Posterior vena cava (tissue), 2 donors: ENCODE measurements around the gene CENPF. TPM values are rescaled to one million over a fixed set of nuclear protein-coding genes. Genes with fewer than 3 reads are reported as not detected.
"Not testable (repeated sequence)": the region's sequence is repeated elsewhere in the genome, so short reads cannot be mapped to it uniquely, and the experiment has no call there.

Source experiments
- DNase-seq: peaks from one replicate; pipeline ENCODE4 v3.0.0-alpha.2; 2020; ENCODE audit warnings: low spot score
- intact Hi-C, 2 donors: fragments of 100-400 bp; cut with DNase I; formaldehyde crosslinking; loops; one replicate each; pipeline versions ENCODE4 v1.14.1 to v1.14.2; 2022 to 2023
- total RNA-seq, 2 donors: library from RNA; stranded (reverse); fragmentation: NEBNext Ultra II Directional; extraction: Animal tissue kit (Norgen Biotek cat#: 25700); gene quantifications; one replicate each; pipeline ENCODE4 v1.2.1, GENCODE V29; 2021
- donor health status: DM: yes; HTN: yes; CAD: no.
- donor health status: DM: yes; HTN: yes; CAD: no.

The CENPF gene
- total RNA-seq, 2 donors from 2014 or later: 0.52 to 1.3 TPM

DNA sequence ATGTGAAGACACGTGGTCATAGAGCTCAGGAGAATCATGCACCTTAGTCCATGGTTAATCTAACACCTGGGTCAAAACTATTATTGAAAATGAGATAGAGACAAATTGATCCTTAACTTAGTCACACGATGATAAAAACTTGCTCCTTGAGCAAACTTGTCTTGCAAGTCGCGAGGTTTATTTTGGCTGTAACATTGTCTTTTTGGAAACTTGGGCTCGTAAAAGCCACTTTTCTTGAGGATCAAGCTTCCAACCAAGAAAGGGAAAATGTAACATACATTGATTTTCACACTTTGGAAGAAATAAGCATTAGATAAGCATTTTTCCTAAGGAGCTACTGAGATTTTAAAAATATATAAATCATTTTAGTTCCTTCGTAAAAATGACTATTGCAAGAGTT lies 19.9 kb upstream of the CENPF start:
- intact Hi-C loops: loop anchor here (10.0 kb wide), 2 partner anchors 198 to 248 kb away; no protein-coding TSS in a partner anchor
- no peak for DNase-seq

DNA sequence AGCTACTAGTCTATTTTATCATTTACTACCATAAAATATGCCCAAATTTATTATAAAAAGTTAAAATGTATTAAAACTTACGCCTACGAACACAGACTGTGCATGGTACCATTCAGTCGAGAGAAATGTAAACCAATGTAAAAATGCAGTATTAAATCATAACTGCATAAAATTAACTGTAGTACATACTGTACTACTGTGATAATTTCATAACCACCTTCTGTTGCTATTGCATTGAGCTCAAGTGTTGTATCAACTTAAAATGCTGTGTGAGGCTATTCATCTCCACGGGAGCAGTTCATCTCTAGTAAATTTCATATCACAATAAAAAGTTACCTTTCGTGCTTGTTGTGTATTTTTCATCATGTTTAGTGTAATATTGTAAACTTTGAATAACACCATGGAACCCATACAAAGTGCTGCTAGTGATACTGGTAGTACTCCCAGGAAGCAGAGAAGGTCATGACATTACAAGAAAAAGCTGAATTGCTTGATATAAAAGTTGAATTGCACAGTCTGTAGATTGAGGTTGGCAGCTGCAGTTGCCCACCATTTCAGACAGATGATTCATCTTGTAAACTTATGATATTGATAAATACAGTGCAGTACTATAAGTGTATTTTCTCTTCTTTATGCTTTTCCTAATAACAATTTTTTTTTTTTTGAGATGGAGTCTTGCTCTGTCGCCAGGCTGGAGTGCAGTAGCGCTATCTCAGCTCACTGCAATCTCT lies 19.0 kb upstream of the CENPF start:
- intact Hi-C loops: loop anchor here (2.0 to 10.0 kb wide), 3 partner anchors 199 to 251 kb away; no protein-coding TSS in a partner anchor

DNA sequence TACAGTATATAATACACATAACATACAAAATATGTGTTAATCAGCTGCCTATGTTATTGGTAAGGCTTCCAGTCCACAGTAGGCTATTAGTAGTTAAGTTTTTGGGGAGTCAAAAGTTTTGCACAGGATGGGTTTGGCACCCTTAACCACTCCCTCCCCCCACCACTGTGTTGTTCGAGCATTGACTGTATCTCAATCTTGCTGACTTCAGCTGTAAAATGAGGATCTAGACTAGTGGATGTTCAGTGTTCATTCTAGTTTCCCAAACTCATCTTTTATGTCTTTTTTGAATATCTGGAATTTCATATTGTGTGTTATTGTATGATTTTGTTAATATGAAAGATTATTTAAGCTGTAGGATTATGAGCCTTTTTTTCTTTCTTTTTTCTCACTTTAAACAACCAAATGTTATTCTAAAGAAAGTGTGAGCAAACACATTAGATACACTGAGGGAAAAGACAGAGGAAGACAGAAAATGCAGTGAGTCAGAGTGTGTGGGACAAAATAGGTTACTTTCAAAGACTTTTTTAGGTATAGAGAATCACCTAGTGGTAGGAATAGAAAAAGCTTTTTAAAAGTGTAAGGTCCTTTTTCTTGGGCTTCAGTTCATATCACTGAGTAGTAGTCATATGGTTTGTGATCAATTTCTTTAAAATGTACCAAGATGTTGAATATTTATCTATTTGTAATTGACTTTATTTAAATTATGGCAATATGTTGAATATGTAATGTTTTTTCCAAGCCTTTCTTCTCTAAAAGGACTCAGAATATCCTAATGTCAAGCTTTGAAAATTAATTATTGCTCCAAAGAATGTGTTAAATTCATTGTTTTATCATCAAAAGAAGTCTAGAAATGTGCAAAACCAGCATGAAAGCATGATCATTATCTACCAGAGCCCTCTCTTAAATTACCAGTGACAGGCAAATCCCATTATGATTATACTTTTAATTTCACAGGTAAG lies 17.9 kb upstream of the CENPF start:
- intact Hi-C loops: loop anchor here (2.0 to 10.0 kb wide), 3 partner anchors 200 to 252 kb away; no protein-coding TSS in a partner anchor
- DNase-seq: no peak

More for the DNA sequence above, 19.0 kb upstream of the CENPF start:
- no peak for DNase-seq

DNA sequence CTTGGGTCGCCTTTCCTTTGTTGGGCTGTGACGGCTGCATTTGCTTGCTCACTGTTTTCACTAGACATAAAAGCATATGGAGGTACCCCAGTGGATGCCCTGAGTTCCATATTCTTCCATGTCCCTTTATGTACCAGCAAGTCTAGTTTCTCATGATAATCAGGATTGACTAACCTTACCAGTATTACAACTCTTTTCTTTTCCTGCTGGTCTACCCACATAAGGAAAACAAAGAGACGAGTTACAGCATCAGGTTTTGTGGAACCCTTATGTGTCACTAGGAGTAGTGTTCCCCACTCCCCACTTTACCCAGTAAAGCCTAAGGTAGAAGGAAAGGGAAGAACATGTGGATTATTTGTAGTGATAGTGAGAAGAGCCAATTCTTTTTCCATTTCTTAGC lies 16.4 kb upstream of the CENPF start:
- intact Hi-C loops: loop anchor here (10.0 kb wide), 2 partner anchors 202 to 252 kb away; no protein-coding TSS in a partner anchor
- no peak for DNase-seq

DNA sequence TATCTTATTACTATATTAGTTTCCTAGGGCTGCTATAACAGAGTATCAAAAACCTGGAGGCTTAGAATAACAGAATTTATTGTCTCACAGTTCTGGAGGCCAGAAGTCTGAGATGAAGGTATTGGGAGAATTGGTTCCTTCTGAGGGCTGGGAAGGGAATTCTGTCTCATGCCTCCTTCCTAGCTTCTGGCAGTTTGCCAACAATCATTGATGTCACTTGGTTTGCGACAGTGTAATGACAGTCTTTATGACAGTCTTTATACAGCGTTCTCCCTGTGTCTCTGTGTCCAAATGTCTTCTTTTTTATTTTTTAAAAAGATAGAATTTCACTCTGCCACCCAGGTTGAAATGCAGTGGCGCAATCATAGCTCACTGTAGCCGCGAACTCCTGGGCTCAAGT lies 15.8 kb upstream of the CENPF start:
- DNase-seq: no peak
- intact Hi-C loops: loop anchor here (10.0 kb wide), 2 partner anchors 202 to 252 kb away; no protein-coding TSS in a partner anchor

DNA sequence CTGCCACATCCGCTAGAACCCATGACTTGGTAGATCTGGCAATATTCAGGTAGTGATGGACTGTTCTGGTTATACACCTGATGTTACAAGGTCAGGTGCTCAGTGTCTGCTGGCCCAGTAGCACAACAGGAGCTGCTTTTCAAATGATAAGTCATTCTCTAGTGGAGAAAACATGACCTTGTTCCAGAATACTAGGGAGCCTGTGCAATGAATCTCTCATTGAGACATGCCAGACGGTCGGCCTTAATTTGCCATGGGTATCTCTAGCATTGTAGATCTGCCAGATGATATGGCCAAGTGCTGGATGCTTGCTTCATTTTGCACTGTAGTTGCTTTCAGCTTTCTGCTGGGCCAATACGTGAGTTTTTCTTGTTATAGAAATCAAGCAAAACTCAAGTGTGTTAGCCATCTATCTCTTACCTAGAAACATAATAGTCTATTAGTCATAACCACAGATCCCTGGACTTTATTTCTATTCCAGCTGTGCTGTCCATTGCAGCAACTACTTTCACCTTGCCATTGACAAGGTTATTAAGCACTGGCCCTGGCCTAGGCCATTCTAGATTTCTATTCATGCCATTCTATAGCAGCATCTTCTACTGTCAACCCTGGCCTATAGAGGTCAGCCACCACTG lies 13.9 kb upstream of the CENPF start:
- intact Hi-C loops: loop anchor here (10.0 kb wide), 2 partner anchors 204 to 254 kb away; no protein-coding TSS in a partner anchor
- DNase-seq: no peak

DNA sequence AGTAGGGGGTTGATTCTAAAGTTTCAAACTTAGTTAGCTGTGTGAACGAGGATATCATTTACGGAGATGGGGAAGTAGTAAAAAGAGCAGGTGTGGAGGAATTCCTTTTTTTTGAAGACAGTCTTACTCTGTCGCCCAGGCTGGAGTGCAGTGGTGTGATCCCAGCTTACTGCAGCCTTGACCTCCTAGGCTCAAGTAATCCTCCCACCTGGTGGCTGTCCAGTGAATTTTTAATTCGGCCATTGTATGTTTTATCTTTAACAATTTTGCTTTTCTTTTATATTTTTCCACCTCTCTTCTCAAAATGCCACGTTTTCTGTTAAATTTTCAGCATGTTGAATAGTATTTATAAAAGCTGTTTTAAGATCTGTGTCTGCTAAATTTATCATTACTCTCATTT lies 12.3 kb upstream of the CENPF start:
- intact Hi-C loops: no loop called here
- no peak for DNase-seq

DNA sequence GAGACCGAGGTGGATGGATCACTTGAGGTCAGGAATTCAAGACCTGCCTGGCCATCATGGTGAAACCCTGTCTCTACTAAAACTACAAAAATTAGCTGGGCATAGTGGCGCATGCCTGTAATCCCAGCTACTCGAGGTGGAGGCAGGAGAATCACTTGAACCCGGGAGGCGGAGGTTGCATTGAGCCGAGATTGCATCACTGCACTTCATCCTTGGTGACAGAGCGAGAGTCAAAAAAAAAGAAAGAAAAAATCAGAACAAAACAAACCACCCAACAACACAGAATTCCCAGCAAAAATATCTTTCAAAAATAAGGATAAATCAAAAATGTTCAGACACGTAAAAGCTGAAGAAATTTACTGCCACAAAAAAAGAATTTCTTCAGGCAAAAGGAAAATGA lies 11.1 kb upstream of the CENPF start:
- DNase-seq, intact Hi-C loops: not testable (repeated sequence)

DNA sequence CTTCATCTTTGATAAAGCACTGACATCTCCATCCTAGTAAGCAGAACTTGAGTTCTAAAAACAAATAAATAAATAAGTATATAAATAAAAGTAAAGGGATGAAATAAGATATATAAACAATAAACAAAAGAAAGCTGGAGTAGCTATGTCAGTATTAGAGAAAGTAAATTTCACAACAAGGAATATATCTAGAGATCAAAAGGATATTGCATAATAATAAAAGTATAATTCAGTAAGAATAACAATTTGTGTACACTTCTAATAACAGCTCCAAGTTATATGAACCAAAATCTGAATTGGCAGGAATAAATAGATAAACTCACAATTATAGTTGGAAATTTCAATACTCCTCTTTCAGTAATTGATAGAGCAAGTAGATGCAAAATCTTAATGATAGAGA lies 9.8 kb upstream of the CENPF start:
- intact Hi-C loops: no loop called here
- DNase-seq: no peak

DNA sequence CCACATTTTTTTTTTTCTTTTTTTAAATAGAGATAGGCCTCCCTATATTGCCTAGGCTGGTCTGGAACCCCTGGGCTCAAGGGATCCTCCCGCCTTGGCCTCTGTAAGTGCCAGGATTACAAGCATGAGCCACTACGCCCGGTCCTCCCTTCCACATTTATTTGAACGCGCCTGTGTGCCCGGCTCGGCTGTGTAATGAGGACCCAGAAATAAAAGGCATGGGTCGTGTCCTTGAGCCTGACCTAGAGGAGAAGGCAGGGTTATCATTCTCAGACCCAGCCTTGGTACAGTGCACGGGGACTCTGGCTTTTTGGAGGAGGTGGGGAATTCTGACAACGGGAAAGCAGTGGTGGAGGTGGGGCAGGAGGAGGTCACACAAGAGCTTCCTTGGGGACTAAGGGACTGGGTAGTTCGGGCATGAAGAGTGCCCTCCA lies 841 bp downstream of the CENPF start:
- no peak for DNase-seq
- intact Hi-C loops: no loop called here

DNA sequence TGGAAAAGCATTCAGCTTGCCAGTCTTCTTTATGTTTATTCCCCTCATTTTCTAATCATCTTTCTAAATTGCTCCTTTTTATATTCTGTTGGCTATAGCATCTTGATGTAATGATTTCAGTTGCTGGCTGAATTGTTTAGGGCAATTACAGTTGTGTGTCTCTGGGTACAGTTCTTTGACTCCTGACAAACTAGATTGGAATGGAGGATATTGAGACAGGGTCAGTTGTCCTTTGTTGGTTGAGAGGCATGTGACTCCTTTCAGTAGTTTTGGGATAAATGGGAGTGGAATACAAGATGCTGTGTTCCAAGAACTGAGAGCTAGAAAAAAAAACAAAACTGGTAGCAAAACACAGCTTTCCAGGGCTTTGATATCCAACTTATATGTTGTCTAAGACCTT lies 1.5 kb downstream of the CENPF start:
- DNase-seq: no peak
- intact Hi-C loops: no loop called here

DNA sequence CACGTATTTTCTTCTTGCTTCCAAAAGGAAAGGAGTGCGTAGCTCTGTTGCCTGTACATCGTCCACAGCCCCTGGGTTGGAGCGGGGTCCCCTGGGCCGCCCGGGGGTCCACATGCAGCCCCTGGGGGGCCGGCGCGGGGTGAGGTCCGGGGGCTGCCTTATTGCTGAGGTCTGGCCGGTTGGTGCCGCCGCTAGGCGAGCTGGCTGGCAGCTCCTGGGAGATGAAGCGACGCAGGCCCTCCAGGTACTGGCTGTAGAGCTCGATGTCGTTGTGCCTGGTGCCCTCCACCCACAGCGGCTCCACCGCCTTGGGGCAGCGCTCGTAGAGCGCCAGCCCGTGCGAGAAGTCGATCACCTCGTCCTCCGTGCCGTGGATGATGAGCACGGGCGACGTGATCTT lies 2.5 kb downstream of the CENPF start:
- intact Hi-C loops: not testable (repeated sequence)

DNA sequence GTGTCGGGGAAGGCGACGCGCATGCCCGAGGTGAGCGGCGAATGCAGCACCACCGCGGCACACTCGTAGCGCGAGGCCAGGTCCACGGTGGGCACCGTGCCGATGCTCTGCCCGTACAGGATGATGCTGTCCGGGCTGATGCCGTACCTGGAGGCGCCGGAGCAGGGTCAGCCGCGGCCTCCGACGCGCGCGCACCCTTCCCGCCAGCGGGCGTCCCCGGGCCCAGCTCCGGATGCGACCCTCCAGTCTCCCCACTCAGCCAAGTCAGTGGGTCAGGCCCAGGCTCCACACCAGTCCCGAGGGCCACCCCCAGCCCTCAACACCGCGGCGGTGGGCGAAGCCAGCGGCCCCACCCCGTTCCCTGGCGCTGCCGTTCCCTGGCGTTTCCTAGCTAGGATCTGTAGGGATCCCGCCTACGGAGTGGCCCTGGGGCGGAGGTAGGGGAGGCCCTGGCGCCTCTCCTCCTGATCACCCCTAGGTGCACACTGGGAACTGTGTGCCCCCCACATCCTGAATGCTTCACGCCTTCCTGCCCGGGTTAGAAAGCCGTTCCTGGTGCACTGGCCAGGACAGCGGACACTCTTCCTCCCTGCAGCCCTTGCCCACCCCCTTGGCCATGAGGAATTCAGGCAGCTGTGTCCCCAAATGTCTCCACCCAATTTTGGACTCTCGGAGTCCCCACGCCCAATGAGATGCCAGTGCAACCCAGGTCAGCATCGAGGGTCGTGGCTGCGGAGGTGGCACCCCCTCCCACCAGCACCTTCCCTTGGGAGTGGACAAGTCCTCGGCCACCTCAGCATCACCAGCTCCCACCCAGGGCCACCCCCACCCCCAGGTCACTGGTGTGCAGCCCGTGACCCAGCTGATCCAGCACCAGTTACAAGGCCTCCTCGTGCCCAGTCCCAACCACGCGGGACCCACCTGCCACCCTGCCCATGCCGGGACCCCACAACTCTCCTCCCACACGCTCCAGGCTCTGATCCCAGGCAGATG lies 3.2 kb downstream of the CENPF start:
- intact Hi-C loops, DNase-seq: not testable (repeated sequence)

More for the DNA sequence above, 2.5 kb downstream of the CENPF start:
- DNase-seq: not testable (repeated sequence)

DNA sequence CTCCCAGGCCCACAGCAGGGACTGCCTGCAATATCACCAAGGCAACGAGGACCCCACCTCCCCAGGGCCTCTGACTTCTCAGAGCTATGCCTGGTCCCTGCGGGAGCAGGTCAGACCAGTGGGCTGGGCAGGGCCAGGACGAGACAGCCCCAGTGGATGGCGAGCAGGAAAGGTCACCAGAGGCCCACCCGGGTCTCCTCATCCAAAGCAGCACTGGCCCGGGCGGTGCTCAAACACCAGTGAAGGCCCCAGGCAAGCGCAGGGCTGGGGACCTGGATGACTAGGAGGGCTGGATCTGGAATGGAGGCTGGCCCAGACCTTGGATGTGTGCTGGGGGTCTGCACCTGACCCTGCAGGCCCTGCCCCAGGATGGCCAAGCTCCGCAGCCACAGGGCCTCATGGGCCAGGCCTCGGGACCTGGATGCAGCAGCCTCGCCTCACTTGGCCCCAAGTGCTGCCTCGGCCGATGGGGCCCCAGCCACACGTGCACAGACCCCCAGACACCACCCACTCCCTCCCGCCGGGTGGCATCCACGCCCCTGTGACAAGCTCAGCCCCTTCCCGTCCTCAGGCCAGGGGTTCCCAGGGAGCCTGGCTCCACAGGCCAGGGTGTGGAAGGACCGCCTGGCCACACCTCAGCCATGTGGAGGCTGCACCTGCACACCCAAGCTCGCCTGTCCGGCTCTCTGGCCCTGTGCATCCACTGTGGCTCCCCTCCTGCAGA lies 4.7 kb downstream of the CENPF start:
- intact Hi-C loops: not testable (repeated sequence)

DNA sequence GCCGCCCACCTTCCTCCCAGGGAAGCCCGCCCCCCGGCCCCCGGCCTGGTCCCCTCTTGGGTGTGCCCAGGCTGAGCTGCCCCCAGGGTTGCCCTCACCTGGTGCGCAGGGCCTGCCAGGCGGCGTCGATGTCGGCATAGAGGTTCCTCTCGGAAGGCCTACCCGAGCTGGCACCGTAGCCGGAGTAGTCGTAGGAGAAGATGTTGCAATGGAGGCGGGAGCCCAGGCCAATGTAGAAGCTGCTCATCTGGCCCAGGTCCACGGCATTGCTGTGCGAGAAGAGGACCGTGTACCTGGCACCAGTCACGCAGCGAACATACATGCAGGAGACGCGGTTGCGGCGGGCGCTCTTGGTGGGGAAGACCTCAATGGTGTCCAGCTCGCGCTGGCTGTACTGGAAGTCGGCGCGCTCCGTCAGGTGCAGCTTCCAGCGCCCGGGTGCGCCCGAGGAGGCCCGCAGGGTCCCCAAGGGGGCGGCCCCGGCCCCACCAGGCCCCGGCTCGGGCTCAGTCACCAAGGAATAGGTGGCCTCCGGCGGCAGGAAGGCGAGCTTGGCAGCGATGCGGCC lies 5.3 kb downstream of the CENPF start:
- intact Hi-C loops, DNase-seq: not testable (repeated sequence)

More for the DNA sequence above, 4.7 kb downstream of the CENPF start:
- peak; percentile 77 for DNase-seq

DNA sequence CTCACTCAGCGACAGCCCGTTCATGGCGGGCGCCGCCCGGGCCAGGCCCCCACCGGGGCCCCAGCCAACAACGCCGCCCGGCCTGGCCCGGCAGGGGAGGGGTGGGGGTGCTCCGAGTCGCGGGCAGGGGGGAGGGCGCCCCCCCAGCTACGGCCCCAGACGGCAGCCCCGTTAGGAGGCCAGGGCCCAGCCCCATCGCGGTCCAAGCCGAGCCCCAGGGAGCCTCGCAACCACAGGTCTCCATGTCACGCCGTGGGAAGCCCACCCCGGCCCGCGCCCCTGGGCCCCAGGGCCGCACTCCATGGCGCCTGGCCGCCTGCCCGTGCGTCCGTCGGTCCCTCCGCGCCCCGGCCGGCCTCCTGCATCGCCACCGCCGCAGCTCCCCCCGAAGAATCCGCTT lies 5.8 kb downstream of the CENPF start:
- DNase-seq, intact Hi-C loops: not testable (repeated sequence)

DNA sequence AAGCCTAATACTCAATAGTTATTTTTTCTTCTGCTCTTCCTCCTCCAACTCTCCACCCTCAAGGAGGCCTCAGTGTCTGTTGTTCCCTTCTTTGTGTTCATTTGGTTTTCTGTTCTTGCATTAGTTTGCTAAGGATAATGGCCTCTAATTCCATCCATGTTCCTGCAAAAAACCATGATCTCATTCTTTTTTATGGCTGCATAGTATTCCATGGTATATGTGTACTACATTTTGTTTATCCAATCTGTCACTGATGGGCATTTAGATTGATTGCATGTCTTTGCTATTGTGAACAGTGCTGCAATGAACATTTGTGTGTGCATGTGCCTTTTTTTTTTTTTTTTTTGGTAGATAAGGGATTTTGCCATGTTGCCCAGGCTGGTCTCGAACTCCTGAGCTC lies 6.7 kb downstream of the CENPF start:
- intact Hi-C loops: no loop called here
- no peak for DNase-seq
